NOMO-1 treated with DMSO at 0.1 percent for 48 hours (cell line): ENCODE results near the gene TPPP3.

Experiments
- DNase-seq: peaks from one replicate; lab custom pipeline; 2025; ENCODE audit not compliant: unreplicated experiment; lab: John Stamatoyannopoulos, UW

TPPP3 gene

DNA sequence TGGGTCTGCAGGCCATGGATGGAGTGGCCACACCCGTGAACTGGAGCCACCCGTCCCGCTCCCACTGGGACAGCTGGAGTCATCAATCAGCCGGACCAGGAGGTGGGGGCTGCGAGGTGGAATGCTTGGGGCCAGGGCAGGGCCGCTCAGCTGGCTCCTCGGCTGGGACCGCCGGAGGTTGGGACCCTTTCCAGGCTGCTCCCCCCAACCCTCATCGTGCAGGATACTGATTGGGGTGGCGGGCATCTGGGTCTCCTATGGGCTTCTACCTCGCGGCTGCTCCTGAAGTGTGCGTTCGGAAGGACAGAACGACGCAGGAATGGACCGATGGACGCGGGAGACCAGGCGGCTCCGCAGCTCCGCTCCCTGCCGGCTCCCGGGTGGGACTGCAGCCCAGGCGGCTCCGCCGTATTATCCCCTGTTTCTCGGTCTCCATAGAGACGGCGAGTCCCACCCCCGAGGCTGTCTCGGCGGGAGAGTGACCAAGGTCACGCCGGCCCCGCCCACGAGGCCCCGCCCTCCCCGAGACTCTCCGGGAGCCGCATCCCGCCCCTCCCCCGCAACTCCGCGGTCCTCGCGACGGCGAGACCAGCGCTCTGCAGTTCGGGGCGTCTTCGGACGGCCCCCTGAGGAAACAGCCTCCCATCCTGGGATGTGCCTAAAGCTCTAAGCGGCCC, at the start of gene TPPP3:
Gene TPPP3 (minus strand): TSS at position 388 of the 677 bp plus-strand sequence. CDS start 2,387 bp downstream, outside the sequence.
- peak; percentile 9 for DNase-seq

DNA sequence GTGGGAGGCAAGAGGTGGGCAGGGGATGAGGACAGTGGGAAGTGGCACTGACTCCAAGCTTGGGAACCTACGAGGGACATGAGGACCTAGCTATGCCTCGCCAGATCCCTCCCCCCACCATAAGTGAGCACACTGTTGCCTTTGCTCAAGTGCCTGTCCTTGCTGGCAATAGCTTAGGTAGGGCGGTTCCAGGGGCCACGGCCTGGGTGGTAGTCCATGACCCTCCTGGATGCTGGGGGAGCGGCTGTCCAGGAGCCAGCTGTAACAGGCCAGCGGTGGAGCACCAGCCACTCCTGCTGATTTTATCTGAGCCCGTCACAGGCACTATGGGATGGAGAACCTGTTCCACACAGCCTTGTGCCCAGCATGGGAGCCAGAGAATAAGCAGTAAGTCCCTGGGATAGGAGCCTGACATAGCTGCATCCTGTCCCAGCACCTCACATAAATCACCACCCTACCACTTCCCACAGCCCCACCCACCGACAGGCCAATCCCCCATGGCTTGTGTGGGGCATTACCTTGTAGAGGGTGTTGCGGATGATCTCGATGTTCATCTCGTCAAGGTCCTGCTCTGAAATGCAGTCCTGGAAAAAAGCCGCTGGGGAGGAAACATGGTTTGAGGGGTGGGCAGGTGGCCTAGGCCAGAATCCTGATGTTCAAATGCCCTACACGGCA, 49.4 kb upstream of the TPPP3 start:
- no peak for DNase-seq

DNA sequence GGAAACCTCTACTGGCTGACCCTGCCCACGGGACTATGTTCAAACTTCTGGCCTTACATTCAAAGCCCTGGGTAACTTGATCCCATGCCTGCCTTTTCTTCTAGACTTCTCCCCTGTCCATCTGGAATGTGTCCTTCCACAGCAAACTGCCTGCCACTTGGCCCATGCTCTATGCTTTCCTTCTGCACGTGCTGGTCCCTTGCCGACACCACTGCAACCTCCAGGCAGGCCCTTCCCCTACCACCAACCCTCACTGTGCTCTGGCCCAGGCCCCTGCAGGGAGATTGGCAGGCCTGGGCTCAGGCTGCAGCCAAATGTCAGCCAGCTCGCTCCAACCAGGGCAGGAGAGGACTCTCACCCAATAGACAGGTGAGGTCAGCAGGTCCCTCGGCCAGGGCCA, 48.6 kb upstream of the TPPP3 start:
- DNase-seq = no peak

DNA sequence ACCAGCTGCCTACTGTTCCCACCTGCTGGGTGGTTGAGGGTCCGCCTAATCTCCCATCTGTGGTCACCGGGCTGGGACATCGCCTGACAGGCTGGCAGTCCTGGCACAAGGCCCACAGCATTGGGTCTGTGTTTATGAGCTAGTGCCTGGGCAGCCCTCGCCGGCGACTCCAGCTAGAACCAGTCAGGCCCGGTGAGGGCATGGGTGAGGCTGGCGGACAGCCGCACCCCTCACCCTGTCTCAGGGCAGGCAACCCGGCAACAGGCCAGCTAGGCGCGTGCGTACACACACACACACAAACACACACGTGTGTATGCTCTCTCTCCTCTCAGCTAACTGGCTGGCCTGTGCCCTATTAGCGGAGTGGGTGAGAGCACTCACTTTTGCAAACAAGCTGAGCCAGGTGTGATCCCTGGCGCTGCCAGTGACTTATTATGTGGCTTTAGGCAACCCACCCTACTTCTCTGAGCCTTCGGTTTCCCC, 48.0 kb upstream of the TPPP3 start:
- no peak for DNase-seq

DNA sequence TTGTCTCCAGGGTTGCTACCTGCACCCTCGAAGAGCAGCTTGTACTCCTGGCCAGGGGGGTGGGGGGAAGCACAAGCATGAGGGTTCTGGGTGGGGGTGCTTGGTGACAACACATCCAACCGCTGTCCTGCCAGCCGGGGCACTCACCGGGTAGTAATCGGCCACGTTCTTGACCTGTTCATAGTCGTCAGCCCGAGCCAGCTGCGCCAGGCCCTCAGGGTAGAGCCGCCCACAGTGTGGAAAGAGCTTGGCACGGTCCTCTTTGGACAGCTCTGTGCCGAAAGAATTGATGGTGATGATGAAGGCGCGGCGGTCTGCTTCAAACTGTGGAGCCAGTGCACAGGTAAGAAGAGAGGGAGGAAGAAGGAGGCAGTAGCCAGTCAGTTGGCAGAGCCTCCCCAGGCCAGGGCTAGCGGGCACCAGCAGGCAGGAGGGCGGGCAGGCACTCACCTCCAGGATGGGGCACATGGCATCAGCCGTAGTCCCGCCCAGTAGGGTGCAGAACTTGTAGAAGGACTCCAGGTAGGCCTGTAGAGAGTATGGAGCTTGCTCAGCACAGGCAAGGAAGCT, 45.6 kb upstream of the TPPP3 start:
- no peak for DNase-seq

DNA sequence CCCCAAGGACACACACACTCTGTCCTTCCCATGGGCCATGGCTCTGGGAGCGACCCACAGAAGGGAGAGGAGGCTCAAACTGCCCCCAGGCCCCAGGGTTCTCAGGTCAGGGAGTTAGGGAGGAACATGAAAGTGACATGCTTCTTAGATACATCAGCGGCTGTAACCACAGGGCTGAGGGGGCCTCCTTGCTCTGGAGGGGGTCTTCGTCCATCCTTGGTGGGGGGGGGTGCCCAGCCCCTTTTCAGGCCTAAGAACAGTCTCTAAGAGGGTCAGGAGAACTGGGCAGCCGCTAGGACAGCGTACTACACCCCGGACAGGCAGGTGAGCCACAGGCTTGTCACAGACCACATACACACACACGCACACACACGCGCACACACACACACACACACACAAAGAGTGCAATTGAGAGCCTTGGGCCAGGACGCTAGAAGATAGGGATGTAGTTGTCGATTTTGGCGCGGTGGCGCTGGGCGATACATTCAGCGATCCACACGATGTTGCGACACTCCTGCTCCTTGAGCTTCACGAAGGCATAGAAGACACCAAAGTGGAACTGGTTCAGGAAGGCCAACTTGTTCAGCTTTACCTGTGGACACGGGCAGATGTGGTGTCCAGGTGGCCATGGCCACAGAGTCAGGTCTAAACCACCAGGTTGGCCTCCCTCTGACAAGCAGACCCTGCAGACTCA, 44.9 kb upstream of the TPPP3 start:
- no peak for DNase-seq

DNA sequence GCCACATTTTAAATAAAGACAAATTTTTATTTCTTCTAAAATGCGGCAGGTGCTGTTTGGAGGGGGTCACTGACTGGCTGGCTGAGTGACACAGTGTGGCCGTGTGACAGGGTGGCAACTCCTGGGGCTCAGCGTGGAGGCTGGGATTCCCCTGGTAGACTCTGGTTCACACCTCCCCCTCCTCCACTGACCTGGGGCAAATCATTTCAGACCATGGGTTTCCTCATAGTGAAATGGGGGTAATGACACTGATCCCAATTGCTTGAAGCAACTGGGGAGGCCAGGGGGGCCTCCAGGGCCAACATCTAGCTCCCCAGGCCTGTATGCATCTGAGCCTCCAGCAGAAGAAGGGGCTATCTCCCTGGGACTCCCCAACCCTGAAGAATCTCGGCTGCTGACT, 44.2 kb upstream of the TPPP3 start:
- no peak for DNase-seq

DNA sequence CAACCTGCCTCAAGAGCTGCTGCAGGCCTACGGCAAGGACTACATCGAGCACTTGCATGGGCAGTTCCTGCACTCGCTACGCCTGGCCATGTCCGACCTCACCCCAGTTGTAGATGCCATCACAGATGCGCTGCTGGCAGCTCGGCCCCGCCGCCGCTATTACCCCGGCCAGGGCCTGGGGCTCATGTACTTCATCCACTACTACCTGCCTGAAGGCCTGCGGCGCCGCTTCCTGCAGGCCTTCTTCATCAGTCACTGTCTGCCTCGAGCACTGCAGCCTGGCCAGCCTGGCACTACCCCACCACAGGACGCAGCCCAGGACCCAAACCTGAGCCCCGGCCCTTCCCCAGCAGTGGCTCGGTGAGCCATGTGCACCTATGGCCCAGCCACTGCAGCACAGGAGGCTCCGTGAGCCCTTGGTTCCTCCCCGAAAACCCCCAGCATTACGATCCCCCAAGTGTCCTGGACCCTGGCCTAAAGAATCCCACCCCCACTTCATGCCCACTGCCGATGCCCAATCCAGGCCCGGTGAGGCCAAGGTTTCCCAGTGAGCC, 43.4 kb upstream of the TPPP3 start:
- DNase-seq = no peak

DNA sequence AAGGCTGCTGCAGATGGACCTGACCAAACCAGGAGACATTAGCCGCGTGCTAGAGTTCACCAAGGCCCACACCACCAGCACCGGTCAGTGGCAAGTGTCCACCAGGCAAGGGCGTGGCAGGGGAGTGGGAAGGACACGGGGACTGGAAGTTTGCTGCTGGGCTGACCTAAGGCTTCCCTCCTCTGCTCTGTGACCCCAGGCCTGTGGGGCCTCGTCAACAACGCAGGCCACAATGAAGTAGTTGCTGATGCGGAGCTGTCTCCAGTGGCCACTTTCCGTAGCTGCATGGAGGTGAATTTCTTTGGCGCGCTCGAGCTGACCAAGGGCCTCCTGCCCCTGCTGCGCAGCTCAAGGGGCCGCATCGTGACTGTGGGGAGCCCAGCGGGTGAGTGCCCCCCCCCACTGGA, 42.5 kb upstream of the TPPP3 start:
- no peak for DNase-seq

DNA sequence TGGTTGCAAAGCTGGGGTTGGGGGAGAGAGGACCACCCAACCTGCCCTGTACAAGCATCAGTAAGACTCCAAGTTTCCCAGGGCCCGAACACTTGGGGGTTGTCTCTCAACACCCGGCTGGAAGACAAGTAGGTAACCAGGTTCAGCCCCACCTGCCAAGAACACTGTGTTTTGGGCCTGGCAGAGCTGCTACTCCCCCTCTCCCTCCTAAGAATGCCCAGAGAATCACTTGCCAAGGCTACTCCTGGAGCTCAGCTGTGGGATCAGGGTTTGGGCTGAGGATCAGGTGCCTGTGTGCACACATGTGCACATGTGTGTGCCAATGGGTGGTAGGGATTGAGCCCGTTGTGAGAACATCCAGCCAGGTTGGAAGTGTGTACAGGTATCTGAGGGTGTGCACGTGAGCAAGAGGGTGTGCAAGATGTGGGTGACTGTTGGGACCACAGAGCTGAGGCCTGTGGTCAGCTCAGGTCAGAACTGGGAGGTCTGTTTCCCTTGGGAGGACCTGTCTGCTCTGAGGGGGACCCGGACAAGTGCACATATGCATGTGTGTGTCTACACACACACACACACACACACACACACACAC, 39.9 kb upstream of the TPPP3 start:
- DNase-seq = no peak

DNA sequence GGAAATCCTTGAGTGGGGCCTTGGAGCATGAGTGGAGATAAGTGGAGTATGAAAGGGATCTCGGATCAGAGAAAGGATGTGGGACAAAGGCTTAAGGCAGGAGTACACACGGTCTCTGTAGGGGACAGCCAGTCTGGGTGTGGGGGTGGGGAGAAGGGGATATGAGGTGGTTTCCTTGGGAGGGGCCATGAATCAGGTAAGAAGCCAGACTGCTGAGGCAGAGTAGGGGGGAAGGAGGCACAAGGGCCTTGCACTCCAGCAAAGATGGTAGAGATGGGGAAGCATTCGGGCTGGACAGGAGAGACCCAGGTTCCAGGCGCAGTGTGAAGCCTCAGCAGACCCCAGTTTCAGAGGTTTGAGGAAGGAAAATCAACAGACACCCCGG, 39.2 kb upstream of the TPPP3 start:
- DNase-seq = no peak

DNA sequence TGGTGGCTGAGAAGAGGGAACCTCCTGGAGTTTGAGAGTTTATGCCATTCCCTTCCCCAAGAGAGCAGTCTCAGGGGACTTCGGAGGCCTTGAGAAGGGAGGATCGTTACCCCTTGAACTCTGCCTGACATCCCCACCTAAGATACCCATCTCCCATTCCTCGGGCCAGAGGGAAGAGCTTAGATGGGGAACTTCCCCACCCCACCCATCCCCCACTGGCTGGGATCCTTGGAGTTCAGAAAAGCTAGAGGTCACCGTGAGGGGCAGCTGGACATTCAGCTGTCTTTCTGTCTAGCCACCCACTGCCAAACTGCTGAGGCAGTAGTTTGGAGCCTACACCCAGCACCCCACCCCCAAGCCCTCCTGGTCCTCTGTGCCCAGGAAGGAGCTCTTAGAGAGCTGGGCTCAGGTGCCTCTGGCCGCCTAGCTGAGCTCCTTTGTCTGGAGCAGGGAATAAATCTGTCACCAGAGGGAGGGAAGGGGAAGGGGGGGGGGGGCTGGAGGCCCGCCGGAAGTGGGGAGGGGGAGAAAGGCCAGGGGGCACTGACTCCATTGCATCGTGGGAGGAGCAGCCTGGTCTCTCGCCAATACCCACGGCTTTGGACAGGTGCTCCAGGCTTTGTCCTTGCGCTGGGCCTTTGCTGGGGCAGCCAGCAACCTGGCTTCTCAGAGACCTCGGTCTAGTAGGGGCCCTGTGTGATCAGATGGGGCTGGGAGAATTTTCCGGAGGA, 38.6 kb upstream of the TPPP3 start:
- DNase-seq = no peak

DNA sequence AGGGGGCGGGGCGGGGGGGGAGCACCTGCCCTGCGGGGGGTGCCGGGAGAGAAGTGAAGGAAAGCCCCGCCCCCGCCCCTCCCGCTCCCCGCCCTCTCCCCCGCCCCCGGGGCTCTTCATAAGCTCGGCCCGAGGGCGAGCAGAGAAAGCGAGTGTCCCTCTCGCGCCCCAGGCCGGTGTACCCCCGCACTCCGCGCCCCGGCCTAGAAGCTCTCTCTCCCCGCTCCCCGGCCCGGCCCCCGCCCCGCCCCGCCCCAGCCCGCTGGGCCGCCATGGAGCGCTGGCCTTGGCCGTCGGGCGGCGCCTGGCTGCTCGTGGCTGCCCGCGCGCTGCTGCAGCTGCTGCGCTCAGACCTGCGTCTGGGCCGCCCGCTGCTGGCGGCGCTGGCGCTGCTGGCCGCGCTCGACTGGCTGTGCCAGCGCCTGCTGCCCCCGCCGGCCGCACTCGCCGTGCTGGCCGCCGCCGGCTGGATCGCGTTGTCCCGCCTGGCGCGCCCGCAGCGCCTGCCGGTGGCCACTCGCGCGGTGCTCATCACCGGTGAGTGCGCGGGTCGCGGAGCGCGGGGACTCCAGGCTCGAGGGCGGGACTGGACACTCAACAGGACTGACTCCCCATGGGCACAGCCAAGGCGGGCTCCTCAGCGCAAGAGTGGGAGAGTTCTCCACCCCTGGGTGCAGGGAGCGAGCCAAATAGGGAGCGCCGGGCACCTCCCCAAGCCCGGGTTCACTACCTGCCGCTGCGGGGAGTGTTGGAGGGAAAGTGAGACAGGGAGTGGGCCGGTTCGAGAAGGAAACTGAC, 37.9 kb upstream of the TPPP3 start, which contains the start of gene HSD11B2:
Gene HSD11B2 (plus strand): TSS at position 145 of the 798 bp plus-strand sequence. CDS start 128 bp downstream, at position 273.
- DNase-seq = peak; percentile 23

DNA sequence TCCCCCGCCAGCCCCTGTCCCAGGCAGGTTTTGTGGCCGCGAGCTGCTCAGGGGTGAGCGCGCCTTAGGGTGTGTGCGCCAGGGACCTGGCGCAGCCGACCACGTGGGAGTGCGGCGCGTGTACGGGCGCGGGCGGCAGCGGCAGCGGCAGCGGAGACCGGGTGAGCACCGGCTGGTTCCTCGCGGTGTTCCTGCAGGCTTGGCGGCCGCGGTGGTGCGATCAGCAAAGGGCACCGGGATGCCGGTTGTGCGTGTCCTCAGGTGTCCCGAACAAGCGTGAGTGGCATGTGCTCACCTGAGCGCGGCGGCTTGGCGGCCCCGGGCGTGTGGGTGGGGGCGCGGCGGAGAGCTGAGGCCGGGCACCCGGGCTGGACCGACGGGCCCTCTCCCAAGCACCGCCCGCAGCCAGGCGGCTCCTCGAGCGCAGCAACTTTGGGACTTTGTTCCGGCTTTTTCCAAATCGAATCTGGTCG, 37.2 kb upstream of the TPPP3 start:
- DNase-seq = no peak

DNA sequence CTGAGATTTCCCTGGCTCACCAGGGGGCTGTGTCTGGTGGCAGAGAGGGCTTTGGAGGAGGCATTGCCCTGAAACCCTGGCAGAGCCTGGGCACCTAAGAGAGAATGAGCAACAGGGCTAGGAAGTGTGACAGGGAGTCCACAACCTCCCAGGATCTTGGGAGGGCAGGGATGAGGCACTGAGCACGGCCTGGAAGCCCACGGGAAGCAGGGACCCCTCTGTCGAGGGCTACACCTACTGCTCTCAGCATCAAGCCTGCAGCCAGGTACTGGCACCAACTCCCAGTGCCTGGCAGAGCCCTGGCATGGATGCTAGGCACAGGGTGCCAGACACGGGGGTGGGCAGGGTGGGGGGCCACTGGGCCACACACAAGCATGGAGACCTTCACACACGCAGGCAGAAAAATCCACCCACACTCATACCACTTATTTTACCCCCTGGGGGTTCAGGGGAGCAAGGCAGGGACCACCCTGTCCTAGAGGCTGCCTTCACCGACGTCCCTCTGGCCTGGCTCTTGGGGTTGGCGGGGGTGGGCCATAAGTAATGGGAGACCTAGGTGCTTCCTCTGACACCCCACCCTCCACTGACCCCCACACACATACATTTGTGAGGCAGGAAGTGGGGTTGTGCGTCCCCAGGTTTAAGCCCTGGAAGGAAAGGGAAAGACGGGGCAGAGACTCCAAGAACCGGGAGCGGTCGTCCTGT, 36.7 kb upstream of the TPPP3 start:
- no peak for DNase-seq

DNA sequence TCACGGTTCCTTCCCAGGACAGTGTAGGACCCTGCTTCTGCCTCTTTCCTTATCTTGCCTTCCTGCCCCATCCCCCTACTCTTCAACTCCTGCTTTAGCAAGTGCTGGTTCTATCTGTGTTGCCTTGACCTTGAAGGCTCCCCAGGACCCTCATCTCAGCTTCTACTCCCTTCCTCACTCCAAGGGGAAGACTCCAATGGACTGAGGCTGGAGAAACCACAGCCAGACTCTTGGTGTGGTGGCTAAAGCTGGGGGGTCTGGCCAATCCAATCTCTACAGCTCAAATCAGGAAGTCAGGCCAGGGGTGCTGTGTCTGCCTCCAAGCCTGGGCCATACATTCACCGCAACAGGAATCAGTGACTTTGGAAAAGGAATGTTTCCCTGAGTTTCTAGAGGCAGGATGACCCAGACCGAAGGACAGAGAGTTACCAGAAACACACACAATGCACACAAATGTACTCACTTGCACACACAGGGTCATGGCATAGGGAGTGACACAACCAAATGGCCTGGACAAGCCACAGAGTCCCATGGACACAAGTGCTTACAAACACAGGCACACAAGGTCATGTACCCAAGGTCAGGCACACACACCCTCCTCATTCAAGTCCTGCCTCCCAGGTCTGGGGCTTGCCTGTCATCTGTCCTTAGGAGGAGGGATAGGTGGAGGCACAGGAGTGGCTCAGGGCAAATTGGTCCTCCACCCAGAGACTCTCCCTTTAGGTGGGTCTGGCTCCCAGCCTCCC, 35.9 kb upstream of the TPPP3 start:
- DNase-seq = no peak

DNA sequence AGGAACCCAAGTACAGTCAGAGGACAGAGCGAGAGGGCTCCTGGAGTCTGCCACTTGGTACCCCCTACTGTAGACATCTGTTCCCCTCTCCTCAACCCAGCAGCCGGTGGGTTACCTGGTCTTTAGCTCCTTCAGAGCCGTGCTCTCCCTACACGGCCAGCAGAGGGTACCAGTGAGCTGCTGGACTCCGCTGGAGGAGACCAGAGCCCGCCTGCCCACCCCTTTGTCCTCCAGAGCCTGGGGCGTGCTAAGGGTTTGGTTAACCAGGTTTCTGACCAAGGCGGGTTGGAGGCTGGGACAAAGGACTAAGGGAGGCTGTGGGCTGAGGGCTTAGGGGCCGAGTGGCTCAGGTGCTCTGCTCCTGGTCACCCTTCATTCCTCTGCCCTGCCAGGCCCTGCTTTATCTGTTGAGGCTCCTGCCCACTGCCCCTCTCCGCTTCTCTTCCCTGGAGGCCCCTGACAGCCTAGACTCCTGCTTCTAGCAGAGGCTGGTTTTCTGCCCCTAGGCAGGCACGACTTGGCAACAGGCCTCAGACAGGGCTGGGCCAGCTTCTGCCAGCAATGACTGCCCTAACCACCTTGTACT, 34.9 kb upstream of the TPPP3 start:
- DNase-seq = peak; percentile 55

DNA sequence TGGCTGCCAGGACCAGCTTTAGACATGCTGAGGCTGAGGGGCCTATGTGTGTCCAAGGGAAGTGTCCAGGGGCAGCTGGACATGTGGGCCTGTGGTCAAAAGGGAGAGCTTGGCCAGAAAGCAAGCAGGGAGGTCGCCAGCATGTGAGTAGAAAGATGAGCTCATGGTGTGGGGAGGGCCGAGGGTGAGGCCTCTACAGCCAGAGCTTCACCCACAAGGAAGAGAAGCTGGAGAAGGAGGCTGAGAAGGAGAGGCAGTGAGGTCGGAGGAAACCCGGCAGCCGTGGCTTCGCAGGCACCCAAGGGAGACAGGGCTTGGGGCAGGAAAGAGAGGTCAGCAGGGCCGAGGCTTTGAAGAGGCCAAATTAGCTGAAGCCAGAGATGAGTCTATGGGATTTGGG, 33.7 kb upstream of the TPPP3 start:
- no peak for DNase-seq
